Choroid plexus epithelial cell (primary cell): ENCODE data around the gene ADI1.
"Not testable (repeated sequence)": the region's sequence is repeated elsewhere in the genome, so short reads cannot be mapped to it uniquely, and the experiment has no call there.

ENCODE experiments used
- DNase-seq: peaks from one replicate; pipeline ENCODE4 v3.0.0-alpha.2; 2010; ENCODE audit warnings: low read depth
- H3K4me3 ChIP-seq: 2 replicates; pipeline ENCODE4 v1.5.1; 2011; ENCODE audit warnings: low read depth, mild to moderate bottlenecking, control low read depth, low read length, moderate library complexity
- CTCF ChIP-seq: conservative IDR thresholded peaks from 2 replicates; pipeline ENCODE4 v1.5.1; 2011; ENCODE audit warnings: low read depth, mild to moderate bottlenecking, control low read depth, inconsistent platforms, low read length, moderate library complexity

ADI1 gene

GRCh38 chr2:3504741-3505140 lies 14.6 kb downstream of the ADI1 start:
- no peak for TF ChIP-seq CTCF
- no peak overlapping the region for H3K4me3 ChIP-seq
- DNase-seq: no peak

DNA sequence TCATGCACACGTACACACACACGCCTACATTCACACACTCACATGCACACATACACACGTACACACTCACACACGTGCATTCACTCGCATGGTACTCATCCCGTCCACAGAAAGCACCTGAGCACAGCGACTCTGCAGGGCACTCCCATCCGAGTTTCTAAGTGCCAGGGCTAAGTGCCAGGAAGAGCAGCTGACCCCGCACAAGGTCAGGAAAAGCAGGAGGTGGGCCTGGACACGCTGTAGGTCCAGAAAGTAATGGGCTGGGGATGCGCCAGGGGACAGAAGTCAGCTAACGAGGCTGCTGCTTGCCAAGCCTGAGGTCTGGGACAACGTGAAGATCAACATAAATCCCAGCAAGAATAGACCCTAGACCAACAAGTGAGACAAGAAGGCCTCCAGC lies 15.8 kb downstream of the ADI1 start:
- no peak for DNase-seq
- no peak for TF ChIP-seq CTCF

DNA sequence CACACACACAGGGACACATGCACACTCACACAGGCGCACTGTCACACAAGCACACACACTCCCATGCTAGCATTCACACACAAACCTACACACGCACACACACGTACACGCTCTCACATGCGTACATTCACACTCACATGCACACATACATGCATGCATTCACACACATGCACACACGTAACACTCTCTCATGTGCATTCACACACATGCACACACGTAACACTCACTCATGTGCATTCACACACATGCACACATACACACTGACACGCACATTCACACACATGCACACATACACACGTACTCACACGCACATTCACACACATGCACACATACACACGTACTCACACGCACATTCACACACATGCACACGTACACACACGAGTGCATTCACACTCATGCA lies 16.3 kb downstream of the ADI1 start:
- no peak for TF ChIP-seq CTCF
- H3K4me3 ChIP-seq: no peak overlapping the region
- no peak for DNase-seq

More for the DNA sequence above, 15.8 kb downstream of the ADI1 start:
- no peak overlapping the region for H3K4me3 ChIP-seq

DNA sequence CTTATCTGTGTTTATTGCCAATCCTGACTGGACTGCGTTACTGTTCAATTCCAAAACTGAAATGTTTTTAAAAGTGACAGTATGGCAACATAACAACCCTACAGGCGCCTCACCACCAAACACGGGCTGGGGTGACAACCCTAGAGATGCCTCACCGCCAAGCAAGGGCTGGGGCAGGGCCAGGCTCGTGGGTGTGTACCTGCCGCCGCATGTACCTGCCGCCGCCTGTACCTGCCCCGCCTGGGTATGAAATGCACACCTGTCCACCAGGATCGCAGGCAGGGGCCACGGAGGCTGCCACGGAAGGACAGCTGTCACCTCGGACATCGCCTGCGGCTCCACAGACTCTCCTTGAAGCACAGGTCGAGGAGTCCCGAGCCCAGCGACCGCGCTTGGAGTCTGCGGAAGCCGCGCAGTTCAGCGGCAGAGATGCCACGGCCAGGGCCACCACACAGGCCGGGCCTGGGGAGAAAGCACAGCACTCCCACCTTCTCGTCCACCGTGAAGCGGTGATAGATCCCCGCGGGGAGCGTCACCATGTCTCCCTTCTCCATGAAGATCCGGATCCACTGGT lies 18.9 kb downstream of the ADI1 start:
- no peak for DNase-seq
- no peak overlapping the region for H3K4me3 ChIP-seq
- TF ChIP-seq CTCF: no peak

- no peak overlapping the region for H3K4me3 ChIP-seq
- no peak for TF ChIP-seq CTCF
- DNase-seq: no peak
These were observed 20.4 kb downstream of the ADI1 start for GRCh38 chr2:3498783-3499394.

GRCh38 chr2:3496708-3497080 lies 22.6 kb downstream of the ADI1 start:
- H3K4me3 ChIP-seq, DNase-seq: not testable (repeated sequence)

DNA sequence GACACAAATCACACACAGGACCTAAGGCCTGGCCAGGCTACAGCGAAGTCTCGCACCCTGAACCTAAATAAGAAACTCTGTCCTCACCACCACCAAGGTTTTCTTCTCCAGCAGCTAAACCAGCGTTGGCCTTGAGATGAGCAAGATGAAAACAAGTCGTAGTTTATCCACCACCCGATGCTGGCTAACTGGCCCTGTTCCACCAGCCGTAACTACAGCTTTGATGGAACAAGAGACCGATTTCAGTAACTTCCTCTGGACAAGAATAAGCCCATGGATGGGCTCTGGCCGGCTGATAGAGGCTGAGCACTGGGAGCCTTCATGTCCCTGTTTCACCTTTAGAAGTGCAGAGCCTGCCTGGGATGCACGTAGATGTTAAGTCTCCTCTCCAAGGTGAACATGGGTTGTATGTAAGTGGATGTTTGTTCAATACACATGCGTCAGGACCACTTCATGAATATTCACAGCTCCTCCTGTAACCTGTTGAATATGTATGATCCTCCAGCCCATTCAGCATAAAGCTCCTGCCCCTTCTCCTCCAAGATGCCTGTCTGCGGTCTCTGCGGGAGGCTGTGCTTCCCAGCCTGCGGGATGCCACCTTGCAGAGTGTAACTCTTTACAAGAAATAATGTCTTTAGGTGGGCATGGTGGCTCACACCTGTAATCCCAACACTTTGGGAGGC lies 24.2 kb downstream of the ADI1 start:
- no peak for TF ChIP-seq CTCF
- no peak for DNase-seq
- H3K4me3 ChIP-seq: no peak overlapping the region
